Activated CD4-positive, CD25-positive, alpha-beta regulatory T cell treated with anti-CD3 and anti-CD28 coated beads, Interleukin-2, amount 50 U/mL, for 16 hours (primary cell): Measurements from ENCODE around the gene TCF7.
A peak's percentile ranks its signal among the peaks of the same experiment; 100 is the strongest.

Experiments
- DNase-seq: peaks from one replicate; pipeline ENCODE4 v3.0.0-alpha.2; 2020; ENCODE audit warnings: low read depth, low spot score

The TCF7 gene

DNA sequence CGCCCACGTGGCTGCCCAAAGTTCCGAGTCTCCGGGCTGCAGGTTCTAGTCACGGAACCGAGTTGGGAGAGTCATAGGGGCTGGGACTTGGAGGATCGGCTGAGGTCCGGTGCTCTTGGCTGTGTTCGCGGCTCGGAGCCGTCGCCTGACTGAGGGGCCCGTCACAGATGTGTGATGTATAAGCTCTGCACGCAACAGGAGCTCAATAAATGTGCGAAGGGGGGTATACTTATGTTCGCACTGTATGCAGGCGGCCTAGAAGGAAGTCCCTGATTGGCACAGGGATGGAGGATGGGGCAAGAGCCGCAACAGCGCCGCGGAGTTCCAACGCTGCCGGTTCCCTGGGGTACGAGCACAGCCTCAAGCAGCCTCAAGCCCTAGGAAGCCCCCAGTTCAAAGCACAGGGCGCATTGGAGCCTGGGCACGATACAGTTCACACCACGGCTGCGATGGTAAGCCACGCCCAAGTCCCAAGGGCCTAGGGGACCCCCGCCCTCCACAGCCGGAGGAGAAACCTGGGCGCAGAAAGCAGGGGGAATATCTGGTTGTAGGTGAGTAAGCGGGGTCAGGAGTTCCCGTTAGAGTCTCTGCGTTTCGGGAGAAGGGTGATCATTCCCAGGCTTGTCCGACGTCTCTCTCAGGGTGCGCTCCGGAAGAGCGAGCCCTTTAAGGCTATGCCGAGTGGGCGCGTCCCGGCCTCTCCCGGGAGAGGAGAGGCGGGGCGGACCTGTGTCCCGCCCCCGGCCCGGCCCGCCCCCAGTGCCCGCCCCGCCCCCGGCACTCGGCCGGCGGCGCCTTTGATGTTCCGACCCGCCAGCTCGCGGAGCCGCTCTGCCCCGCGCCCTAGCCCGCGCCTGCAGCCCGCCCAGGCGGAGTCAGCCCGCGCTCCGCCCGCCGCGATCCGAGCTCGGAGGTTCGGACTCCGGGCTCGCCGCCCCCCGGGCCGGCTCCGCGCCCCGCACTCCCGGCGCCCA lies at the start of gene TCF7:
Gene TCF7, plus strand, starts transcription at position 780 of the 974 bp plus-strand sequence. CDS start 226 bp downstream, outside the sequence.
- peak; percentile 44 for DNase-seq

DNA sequence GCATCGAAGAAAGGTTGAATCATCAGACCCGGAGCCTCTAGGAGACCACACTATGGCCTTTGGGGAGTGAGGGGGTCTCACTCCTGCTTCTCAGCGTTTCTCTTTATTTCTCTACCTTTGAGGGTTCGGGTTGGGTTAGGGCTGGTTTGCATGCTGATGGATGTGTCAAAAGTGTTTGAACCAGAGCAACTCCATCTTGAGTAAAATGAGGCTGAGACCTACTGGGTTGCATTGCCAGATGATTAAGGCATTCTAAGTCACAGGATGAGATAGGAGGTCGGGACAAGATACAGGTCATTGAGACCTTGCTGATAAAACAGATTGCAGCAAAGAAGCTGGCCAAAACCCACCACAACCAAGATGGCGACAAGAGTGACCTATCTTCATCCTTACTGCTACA lies 44.9 kb upstream of the TCF7 start:
- no peak for DNase-seq

DNA sequence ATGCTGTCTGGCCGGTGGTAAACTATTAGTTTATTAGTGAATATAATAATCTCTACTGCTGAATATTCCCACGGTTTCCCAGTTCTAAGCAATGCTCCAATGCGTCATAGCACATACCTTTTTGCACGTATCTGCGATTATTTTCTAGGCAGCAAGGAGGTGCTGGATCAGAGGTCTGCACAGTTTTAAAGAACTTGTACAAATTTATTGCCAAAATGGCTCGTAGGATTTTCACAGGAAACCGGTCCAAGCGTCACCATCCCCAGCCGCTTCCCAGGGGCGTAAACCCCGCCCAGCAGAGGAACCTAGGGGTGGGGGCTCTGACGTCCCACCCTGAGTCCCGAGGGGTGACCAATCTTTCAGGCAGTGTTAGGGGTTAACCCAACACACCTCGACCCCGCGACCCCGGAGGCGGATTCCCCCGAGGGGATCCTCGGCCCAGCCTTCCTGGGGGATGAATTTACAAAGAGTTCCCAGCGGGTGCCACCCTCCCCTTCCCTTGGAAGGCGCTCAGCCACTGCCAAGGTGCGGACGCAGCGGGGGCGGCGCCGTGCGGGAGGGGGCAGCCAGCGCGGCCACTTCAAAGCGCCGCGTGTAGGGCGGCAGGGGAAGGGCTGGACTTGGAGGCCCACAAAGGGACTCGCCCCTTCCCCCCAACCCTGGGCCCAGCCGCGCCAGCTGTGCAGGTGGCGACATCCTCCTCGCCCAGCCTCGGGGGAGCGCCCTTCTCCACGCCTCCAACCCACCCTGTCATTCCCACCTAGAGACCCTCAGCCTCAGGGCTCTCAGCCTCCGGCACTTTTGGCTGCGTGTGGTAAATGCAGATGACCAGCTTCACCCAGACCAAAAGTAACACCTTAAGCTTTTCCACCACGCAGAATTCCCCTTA lies 43.5 kb upstream of the TCF7 start:
- DNase-seq: no peak

GRCh38 chr5:134071614-134072207 lies 42.8 kb upstream of the TCF7 start:
- DNase-seq: no peak

GRCh38 chr5:134072471-134073210 lies 41.8 kb upstream of the TCF7 start:
- no peak for DNase-seq

- DNase-seq: no peak
These were observed 41.1 kb upstream of the TCF7 start for GRCh38 chr5:134073404-134073803.

DNA sequence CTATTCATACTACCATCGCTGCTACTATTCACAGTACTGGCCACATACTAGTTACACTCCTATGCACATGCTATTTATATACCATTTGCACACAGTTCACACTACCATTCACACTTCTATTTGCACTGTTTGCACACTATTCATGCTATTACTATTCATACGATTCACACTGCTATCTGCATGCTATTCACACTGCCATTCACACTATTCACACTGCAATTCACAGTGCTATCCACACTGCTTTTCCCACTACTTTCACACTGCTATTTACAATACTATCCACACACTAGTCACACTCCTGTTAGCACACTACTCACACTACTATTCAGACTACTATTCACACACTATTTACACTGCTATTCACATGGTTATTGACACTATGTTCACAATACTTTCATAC lies 39.4 kb upstream of the TCF7 start:
- no peak for DNase-seq

DNA sequence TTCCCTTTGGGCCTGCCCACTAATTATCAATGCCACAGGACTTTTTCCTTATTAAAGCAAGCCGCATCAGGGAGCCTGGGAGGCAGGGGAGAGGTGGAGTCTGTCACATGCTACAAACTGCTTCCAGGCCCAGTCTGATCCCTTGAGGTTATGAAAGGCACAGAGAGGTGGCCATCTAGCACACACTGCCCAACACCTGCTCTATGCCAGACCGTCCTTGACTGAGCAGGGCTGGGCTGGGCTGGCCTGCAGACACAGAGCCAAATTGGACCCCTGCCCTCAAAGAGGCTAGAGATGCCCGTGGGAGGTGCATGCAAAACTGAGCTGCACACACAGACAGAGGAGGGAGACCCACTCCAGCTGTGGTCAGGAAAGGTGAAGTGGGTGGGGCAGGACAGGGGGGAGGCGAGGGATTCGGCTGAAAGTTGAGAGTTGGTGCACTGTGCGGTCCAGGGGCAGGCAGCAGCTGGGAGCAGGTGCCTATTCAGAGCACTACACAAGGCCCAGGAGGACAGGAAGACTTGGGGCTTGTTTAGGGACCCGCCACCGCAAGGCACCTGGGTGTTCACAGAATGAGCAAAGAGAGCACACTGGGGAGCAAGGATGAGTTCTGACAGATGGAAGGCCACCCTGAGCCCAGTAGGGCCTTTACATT lies 36.4 kb upstream of the TCF7 start:
- DNase-seq: no peak

DNA sequence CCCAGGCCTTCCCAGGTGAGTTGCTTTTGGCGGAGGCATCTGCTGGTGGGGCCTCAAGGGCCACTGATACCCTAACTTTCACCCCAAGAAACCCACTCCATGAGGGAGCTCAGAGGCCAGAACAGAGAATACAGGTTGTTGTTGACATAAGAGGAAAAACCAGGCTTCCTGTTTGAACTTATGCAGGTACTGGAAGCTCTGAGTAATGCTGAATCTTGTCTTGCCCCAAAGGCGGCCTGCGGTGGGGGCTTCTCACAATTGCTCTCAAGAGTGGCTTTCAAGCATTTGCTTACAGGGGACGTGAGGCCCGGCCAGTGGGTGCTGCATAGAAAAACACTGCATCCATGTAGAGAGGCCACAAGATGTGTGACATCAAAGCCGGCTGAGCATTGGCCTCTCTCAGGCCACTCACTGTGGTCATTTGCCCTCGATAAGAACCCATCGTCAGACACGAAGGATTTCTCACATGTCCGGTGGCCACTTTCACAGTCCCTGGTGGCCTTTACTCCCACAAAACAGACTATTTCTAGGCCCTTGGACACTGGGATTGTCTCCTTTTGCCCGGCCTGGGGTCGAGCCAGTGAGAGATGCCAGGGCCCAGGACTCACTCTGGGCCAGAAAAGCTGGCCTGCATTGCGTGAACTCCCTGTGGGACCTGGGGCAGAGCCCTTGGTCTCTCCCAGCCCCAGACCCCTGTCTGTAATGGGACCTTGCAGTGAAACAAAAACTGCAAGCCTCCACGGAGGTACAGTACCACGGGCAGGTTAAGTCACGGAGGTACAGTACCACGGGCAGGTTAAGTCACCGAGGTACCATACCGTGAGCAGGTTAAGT lies 34.5 kb upstream of the TCF7 start:
- DNase-seq: no peak

GRCh38 chr5:134082264-134082992 lies 32.1 kb upstream of the TCF7 start:
- no peak for DNase-seq

GRCh38 chr5:134083517-134083916 lies 31.0 kb upstream of the TCF7 start:
- no peak for DNase-seq

DNA sequence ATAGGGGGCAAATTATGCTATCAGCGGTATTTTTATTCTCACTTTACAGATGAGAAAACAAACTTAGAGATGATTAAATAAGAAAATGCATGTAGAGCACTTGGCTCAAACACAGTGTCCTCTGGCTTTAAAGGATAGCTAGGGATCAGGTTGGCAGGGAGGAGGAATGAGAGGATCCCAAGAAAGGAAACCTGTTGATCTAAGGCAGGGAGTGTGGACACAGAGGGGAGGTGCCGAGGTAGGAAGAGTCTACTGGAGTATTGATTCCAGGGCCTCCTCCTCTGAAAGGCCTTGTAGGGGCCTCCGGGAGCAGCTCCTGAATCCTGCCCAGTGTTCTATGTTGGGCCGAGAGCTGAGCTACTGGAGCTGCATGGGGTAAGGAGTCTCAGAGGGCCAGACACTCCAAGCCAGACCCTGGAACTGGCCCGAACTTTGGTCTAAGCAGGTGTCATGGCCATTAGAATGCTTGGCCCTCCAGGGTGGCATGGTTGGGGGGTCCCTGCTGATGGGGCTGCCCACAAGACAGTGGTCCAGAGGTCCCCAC lies 30.4 kb upstream of the TCF7 start:
- DNase-seq: no peak

DNA sequence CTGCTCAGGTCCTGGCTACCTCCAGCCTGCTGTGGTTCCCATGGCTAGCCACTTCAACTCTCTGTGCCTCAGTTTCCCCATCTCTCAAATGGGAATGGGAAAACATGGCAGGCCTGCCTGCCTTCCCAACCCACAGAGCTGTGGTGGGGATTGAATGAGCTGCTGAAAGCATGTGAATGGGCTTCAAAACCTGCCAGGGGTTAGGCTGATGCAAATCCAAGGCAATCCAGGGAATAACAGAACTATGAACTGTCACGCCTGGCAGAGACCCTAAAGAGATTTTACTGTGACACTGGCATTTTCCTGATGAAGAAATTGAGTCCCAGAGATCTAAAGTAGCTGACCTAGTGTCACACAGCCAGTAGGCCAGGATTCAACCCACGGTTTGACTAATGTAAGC lies 29.9 kb upstream of the TCF7 start:
- no peak for DNase-seq

DNA sequence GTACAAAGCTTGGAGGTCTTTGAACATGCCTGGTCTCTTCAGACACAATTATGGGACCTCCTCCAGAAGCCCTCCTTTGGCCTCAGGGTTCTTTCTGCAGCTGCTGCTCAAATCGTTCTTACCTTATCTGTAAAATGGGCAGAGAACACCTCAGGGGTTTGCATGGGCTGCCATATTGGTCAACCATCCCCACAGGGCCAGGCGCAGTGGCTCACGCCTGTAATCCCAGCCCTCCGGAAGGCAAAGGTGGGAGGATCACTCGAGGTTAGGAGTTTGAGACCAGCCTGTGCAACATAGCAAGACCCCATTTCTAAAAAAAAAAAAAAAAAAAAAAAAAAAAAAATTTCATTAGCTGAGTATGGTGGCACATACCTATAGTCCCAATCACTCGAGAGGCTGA lies 29.1 kb upstream of the TCF7 start:
- DNase-seq: no peak

- DNase-seq: no peak
These were observed 28.1 kb upstream of the TCF7 start for GRCh38 chr5:134086225-134086942.

- peak; percentile 38 for DNase-seq
These were observed 27.6 kb upstream of the TCF7 start for GRCh38 chr5:134086943-134087305.

DNA sequence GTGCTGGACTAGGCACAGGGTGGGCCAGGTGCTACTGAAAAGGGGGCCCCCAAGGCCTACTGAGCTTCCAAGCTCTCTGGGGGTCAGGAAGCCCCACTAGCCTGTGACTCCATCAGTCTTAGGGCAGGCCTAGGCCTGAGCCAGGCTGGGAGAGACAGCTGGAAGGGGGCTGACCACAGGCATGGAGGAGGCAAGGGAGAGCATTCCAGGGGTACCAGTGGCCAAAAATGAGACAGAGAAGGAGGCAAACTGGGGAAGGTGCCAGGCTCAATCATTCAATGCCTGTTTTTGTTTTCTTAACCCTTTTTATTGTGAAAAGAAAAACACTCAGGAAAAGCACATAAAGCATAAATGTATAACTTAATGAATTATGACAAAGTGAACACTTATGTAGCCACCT lies 26.2 kb upstream of the TCF7 start:
- no peak for DNase-seq

DNA sequence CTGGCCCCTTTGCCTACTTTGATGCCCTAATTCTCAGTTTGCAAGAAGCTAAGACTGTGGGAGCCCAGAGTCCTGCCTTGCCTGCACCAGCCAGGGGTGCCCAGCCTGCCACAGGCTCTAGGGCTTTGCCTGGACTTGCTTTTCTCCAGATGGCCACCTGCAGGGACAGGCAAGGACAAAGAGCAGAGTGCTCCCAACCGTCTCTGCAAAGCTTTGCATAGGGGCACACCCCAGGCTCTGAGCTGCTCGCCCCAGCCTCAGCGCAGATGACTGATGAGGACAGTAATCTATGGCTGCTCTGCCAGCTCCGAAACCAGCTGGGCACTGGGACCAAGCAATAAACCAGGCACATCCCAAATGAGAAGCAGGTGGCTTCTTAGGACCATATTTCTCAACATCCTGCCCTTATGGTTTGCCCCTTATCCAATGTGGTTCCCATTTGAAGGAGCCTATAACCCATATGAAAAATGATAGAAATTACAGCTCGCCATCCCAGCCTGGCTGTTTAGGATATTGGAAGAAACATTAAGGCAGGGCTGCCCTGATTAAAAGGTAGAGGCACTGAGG lies 25.4 kb upstream of the TCF7 start:
- no peak for DNase-seq
